HS-27A (cell line): ENCODE data around the gene SENP3.

ENCODE experiments used
- DNase-seq: peaks from one replicate; pipeline ENCODE4 v3.0.0-alpha.2; 2012; ENCODE audit warnings: low read depth, missing footprints

The SENP3 gene

DNA sequence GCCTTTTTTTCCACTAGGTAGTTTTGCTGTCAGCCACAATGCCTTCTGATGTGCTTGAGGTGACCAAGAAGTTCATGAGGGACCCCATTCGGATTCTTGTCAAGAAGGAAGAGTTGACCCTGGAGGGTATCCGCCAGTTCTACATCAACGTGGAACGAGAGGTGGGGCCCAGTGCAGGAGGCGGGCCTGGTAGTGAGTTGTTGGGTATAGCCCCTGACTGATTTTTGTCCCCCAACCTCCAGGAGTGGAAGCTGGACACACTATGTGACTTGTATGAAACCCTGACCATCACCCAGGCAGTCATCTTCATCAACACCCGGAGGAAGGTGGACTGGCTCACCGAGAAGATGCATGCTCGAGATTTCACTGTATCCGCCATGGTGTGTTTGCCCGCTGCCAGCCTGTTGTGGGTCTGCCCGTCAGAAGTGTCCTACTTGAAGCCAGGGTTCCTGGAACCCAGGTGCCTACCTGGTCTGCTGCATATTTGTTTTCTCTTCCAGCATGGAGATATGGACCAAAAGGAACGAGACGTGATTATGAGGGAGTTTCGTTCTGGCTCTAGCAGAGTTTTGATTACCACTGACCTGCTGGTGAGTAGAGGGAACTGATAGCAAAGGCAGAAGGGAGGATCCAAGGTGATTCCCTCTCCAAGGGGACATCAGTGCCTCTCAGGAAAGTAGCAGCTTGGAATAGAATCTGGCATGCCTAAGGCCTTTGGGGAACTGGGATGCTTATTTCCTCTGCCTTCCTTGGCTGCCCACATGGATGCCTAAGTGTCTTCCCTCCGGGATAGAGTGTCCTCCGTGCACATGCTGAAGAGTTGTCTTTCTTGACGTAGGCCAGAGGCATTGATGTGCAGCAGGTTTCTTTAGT is 15.8 kb downstream of the SENP3 start:
- DNase-seq = no peak

DNA sequence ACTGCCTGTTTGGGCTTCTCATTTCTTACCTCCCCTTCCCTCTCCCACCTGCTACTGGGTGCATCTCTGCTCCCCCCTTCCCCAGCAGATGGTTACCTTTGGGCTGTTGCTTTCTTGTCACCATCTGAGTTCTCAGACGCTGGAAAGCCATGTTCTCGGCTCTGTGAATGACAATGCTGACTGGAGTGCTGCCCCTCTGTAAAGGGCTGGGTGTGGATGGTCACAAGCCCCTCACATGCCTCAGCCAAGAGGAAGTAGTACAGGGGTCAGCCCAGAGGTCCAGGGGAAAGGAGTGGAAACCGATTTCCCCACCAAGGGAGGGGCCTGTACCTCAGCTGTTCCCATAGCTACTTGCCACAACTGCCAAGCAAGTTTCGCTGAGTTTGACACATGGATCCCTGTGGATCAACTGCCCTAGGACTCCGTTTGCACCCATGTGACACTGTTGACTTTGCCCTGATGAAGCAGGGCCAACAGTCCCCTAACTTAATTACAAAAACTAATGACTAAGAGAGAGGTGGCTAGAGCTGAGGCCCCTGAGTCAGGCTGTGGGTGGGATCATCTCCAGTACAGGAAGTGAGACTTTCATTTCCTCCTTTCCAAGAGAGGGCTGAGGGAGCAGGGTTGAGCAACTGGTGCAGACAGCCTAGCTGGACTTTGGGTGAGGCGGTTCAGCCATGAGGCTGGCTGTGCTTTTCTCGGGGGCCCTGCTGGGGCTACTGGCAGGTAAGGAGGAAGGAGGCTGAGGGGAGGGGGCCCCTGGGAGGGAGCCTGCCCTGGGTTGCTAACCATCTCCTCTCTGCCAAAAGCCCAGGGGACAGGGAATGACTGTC is 17.5 kb downstream of the SENP3 start, which contains the start of gene CD68:
CD68 (plus strand) TSS at position 638 of the 833 bp plus-strand sequence; CDS start at position 678, 40 bp downstream.
- DNase-seq = no peak

DNA sequence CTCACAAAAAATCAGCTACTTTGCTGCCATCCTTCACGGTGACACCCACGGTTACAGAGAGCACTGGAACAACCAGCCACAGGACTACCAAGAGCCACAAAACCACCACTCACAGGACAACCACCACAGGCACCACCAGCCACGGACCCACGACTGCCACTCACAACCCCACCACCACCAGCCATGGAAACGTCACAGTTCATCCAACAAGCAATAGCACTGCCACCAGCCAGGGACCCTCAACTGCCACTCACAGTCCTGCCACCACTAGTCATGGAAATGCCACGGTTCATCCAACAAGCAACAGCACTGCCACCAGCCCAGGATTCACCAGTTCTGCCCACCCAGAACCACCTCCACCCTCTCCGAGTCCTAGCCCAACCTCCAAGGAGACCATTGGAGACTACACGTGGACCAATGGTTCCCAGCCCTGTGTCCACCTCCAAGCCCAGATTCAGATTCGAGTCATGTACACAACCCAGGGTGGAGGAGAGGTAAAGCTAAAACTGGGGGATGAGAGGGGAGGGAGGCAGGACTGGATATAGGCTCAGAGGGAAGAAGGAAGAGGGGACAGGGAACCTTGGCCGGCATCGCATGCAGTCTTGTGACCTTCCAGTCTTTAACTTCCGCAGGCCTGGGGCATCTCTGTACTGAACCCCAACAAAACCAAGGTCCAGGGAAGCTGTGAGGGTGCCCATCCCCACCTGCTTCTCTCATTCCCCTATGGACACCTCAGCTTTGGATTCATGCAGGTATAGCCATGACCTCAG is 18.3 kb downstream of the SENP3 start:
- no peak for DNase-seq

DNA sequence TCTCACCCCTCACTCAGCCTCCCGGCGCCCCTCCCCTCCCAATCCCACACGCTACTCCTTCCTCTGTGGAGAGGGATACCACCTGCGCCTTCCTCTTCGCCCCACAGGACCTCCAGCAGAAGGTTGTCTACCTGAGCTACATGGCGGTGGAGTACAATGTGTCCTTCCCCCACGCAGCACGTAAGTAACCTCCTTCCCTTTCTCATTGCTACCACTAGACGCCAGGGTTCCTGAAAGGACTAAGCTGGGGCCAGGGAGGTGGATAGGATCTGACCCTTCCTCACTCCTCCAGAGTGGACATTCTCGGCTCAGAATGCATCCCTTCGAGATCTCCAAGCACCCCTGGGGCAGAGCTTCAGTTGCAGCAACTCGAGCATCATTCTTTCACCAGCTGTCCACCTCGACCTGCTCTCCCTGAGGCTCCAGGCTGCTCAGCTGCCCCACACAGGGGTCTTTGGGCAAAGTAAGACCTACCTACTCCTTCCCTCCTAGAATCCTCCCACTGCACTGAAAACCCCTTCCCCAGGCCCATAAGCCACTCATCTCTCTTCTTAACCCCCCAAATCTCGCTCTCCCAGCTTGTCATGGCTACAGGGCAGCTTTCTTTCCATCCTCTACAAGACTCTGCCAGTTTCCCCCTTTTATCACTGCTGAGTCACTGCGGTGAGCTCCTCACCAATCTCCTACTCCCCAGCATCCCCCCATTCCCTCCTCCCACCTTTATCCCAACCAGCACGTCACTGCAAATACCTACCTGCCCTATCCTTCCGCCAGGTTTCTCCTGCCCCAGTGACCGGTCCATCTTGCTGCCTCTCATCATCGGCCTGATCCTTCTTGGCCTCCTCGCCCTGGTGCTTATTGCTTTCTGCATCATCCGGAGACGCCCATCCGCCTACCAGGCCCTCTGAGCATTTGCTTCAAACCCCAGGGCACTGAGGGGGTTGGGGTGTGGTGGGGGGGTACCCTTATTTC is 19.2 kb downstream of the SENP3 start:
- no peak for DNase-seq

DNA sequence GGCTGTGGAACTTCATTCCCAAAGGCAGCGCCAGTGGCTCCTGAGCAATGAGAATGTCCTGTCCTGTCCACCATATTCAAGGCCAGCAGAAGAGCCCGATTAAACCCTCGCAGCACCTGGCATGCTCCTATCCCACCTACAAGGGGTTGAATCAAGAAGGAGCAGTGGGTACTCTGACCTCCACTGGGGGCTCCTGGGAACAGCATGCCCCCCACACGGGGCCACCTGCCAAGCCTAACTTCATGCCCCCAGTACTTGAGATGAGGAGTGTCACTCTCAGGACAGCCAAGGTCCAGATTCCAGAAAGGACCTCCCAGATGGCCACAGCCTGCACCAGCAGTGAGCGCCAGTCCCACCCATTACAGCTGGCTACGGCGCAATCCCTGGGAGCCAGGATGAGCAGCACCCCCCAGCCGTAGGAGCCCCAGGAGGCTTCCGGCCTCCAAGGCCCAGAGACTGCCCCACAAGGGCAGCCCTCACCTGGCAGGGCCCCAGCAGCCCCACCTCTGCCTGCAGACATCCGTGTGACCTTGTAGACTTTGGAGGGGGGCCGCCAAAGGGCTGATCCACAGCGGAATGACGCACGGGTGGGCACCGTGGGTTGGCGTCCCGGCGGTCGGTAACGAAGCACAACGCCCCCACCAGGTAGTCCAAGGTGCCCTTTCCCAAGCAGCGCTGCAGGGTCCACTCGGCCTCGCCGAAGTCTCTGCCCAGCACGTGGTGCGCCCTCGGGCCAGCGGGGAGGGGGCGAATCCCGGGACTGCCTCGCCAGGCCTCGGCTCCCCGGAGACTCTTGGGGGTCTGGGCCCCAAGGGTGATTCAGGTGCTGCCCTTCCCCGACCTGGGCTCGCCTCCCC is 20.9 kb downstream of the SENP3 start:
- no peak for DNase-seq

DNA sequence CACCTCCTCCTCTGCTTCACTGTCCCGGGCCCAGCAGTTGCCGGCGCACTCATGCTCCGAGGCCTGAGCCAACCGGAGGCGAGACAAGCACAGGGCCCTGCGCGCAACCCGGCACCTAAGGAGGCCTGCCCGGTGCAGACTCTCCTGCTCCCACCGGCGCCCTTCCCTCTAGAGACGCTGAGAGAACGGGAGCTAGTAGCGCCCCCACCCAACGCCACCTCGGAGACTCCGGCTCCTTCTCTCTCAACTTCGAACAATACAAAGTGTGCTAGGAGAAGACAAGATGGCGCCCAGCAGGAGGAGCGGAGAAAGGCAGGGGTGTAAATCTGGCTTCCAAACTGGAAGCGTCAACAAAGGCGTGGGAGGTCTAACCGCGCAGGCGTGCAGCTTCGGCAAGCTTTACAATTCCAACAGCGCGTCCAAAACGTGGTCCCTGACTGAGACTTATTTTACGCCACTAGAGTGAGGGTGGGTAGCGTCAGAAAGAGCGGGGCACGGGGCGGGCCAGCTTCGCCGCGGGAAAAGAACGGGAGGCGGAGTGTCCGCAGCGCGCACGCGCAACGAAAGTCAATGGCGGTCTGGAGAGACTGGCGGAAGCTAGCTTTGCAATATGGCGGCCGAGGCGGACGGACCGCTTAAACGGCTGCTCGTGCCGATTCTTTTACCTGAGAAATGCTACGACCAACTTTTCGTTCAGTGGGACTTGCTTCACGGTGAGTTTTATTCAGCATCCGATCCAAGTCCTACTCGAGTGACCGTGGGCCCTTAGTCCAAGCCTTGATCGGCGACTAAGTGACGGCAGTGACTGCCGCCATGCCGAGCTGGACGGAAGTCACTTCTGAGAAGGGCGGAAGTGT is 21.8 kb downstream of the SENP3 start, which contains the start of gene MPDU1:
MPDU1 (plus strand) TSS at position 600 of the 857 bp plus-strand sequence; CDS start at position 611, 11 bp downstream.
- peak; percentile 74 for DNase-seq

DNA sequence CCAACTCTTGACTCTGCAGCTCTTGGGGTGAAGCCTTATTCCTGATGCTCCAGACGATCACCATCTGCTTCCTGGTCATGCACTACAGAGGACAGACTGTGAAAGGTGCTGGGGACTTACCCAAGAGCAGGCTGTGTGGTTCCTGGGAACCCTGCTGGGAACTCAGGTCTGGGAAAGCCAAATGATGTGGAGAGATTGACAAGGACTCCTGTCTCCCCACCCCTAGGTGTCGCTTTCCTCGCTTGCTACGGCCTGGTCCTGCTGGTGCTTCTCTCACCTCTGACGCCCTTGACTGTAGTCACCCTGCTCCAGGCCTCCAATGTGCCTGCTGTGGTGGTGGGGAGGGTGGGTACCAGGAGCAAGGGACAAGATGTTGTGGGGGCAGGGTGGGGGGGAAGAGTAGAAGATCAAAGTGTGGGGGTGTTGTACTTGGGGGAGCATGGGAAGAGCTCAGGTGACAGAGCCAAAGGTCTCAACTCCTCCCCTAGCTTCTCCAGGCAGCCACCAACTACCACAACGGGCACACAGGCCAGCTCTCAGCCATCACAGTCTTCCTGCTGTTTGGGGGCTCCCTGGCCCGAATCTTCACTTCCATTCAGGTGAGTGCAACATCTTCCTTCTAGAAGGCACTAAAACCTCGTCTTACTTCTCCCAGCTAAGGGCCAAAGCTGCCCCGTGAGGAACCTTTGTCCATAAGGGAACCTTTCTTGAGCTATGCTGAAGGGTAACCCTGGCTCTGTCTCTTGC is 25.1 kb downstream of the SENP3 start:
- DNase-seq = no peak

DNA sequence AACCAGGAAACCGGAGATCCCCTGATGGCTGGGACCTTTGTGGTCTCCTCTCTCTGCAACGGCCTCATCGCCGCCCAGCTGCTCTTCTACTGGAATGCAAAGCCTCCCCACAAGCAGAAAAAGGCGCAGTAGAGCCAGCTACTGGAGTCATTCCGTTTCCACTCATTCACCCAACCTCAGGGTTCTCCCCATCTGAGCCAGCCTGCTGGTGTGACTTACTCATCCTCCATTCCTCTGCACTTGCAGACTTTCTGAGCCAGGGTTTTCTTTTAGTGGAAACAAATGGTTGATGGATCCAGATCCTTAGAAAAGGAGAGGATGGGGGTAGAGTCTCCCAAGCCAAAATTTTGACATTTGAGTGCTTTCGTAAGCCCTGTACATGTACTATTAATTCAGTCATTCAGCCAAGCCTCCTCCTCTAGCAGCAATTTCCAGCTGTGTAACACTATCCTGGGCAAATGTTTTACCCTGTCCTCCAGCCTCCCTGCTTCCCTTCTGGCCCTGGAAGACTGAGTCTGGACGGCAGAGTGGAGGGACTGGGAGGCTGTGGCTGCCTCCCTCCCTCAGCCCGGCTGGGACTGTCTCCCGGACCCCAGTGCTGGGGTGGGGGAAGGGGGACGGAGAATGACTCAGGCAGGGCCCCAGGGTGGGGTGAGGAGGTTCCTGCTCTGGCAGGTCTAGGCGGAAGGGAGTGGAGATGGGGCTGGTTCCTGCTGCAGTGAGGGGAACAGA is 25.9 kb downstream of the SENP3 start:
- DNase-seq = no peak

DNA sequence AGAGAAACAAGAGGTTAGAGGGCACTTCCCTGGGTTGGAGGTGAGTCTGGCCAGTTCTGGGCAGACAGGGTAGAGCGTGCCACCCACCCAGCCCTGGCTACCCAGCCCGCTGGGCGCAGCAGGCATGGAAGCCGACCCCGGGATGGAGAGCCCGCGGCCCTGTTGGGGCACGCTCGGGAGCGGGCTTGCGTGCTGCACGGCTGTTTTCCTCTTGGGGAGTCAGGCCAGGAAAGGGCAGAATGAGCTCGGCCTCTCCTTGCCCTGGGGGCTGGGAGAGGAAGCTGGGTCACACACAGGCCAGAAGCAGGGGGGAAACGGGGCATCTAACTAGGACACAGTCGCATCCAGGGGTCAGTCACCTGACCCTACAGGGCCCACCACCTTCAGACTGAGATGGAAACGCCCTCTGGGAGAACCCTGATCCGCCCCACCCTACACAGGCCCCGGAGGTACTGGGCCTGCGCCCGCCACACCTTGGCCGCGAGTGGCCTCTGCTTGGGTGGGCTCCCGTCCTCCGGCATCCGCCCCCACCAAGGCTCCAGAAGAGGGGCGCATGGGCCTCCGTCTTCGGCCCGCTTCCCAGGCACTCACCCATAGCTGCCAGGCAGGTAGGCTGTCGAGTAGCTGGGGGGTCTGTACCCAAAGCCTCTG is 27.0 kb downstream of the SENP3 start:
- DNase-seq = no peak

DNA sequence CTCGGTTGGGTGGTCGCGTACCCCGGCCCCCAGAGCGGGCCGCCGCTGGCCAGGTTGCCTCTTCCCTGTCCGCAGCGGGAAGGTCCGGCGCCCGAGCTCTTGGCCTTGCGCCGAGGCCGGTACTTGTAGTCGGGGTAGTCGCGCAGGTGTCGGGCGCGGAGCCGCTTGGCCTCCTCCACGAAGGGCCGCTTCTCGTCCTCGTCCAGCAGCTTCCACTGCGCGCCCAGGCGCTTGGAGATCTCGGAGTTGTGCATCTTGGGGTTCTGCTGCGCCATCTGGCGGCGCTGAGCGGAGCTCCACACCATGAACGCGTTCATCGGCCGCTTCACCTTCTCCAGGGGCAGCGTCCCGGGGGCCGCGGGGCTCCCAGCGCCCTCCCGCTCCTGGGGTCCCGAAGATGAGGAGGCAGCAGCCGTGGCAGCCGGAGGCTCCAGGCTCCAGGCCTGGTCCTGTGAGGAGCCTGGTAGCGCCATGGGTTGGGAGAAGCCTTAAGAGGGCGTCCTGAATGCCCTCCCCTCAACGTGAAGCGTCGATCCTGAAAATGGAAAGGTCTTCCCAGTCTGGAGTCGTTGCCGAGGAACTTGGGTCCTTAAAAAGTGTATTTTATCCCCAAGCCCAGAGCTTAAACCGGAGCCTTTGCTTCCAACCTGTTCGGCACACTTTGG is 27.6 kb downstream of the SENP3 start:
- no peak for DNase-seq

DNA sequence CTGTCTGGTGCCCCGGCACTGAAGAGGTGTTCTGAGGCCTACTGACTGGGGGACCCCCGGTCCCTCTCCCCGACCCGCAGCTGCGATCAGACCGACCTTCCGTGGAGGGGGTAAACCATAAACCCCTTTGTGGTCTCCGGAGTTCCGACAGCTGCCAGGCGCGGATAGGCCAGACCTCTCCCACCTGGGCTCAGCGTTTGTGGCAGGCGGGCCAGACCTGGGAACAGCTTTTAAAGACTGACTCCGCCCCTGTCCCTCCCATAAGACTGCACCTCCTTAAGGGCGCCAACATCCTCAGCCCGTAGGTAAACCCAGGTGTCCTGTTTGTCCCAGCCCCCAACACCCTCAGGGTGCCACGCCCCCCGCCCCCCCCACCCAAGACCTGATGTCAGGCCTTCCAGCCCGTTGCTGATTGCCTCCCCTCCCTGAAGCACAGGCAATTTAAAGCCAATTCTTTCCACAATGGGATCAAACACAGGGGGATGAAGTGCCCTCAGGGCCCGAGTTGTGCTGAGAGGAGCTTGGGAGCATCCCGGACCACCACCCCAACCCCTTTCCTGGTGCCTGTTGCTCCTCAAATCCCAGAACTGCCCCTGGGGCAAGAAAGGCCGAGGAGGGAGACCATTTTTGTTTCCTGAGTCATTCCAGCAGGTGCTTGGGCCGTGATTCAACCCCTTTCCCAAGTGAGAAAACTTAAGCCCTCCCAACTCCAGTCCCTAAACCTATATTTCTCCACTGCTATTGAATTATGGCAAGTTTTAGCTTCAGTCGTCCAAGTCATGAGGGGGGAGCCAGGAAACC is 28.4 kb downstream of the SENP3 start, which contains the start of gene SOX15:
SOX15 (minus strand) TSS at position 204 of the 801 bp plus-strand sequence. CDS start 418 bp downstream, outside the sequence.
- DNase-seq = no peak

DNA sequence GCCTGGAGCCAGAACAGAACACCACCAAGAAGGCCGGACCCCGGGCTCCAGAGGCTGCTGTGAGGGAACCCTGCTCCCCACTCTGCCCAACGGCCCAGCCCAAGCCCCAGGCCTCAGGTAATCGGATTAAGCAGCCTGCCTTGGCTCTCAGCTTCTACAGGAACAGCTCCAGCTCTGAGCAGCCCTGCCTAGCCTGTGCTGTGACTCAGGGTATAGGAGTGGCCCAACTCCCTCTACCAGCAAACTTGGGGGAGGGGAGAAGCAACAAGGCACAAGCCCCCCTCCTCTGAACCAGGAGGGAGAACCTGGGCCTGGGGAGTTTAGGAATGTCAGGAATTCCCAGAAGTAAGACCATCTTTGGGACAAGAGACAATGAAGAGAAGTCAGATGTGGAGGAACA is 29.0 kb downstream of the SENP3 start:
- no peak for DNase-seq

DNA sequence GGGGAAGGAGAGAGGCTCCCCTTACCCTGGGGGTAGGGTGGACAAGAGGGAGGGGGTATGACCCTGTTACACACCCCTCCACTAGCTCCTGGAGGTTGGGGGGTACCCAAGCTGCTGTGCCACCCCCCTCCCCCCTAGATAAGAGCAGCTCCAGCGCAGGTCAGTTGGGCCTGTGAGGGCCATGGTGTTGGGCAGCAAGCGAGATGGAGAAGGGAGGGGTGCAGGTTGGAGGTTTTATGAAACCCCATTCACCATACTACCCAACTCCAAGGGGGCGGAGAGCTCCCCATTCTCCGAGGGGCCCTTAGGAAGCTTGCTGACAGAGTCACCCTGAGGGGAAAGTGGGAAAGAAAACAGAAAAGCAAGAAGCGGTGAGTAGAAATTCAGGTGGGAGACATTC is 29.9 kb downstream of the SENP3 start:
- no peak for DNase-seq

DNA sequence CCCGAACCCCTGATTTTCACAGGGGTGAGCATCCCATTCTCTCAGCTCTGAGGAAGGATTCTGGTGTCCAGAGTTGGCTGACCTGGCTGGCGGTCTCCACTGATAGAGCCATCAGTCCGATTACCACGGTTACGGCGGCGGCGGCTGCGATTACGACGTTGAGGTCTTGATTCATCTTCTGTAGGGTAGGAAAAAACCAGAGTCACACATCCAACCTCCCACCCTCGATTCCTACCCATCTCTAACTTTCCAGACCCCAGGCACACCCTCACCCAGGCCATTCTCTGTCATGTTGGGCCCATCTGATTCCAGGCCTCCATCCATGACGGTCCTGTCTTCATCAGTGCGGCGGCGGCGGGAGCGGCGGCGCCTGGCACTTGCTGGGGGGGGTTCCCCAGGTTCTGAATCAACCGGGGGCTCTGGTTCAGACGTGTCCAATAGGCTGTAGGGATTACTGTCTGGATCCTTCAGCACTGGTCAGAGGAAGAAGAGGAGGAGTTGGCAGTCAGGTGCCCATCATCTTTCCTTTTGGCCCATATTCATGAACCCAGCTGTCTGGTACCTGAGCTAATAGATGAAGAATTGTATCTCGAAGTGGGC is 30.8 kb downstream of the SENP3 start:
- DNase-seq = no peak

DNA sequence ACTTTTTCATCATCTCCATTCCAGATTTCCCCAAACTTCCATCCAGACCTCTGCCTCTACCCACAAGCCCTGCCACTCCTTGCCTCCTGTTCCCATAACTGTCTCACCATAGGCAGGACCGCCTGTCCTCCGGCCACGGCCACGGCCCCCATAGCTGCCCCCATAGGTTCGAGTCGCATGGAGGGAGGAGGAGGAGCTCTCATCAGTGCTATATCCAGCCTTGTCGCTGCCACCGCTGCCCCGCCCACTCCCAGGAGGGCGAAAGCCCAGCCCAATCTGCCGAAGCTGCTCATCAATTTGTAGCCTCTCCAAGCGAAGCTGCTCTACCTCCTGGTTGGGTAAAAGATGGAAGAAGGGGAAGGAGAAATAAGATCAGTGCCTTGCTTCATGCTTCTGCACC is 31.6 kb downstream of the SENP3 start:
- DNase-seq = no peak
